Astrocyte of the cerebellum (primary cell): ENCODE results near the gene TMPRSS3.

Experiments
- DNase-seq: peaks from one replicate; pipeline ENCODE4 v3.0.0-alpha.2; 2011; ENCODE audit warnings: low read depth
- H3K4me3 ChIP-seq: 2 replicates; pipeline ENCODE4 v1.5.1; 2011; ENCODE audit warnings: mild to moderate bottlenecking, low read depth, low read length, moderate library complexity
- CTCF ChIP-seq: IDR thresholded peaks from 2 replicates; pipeline ENCODE4 v1.5.1; 2012; ENCODE audit warnings: low read length, low read depth, moderate library complexity, mild to moderate bottlenecking; ENCODE audit errors: missing control alignments
- in situ Hi-C: cut with HindIII; loops from 2 replicates; pipeline ENCODE4 v1.10.0; 2017; ENCODE audit warnings: low sequenced_read_pairs

Gene TMPRSS3

GRCh38 chr21:42343101-42343500 lies 52.8 kb downstream of the TMPRSS3 start:
- in situ Hi-C loops: no loop called here
- H3K4me3 ChIP-seq: no peak overlapping the region
- TF ChIP-seq CTCF: no peak

GRCh38 chr21:42341776-42342542 lies 53.9 kb downstream of the TMPRSS3 start:
- no peak overlapping the region for H3K4me3 ChIP-seq
- TF ChIP-seq CTCF: no peak
- in situ Hi-C loops: no loop called here
- DNase-seq: no peak

More at GRCh38 chr21:42343101-42343500, 52.8 kb downstream of the TMPRSS3 start:
- DNase-seq: no peak

- TF ChIP-seq CTCF: no peak
Measured at GRCh38 chr21:42340187-42341050, 55.4 kb downstream of the TMPRSS3 start.

GRCh38 chr21:42338729-42339715 lies 56.8 kb downstream of the TMPRSS3 start:
- TF ChIP-seq CTCF: no peak
- no peak overlapping the region for H3K4me3 ChIP-seq
- no peak for DNase-seq
- in situ Hi-C loops: no loop called here

More at GRCh38 chr21:42340187-42341050, 55.4 kb downstream of the TMPRSS3 start:
- no peak for DNase-seq
- no peak overlapping the region for H3K4me3 ChIP-seq
- in situ Hi-C loops: no loop called here

- H3K4me3 ChIP-seq: no peak overlapping the region
- TF ChIP-seq CTCF: peak; percentile 70
- peak; percentile 24 for DNase-seq
- in situ Hi-C loops: no loop called here
Measured at GRCh38 chr21:42337830-42338728, 57.8 kb downstream of the TMPRSS3 start.
